Measurements from ENCODE around the gene TTLL6. TPM values are rescaled to one million over a fixed set of nuclear protein-coding genes. Genes with fewer than 3 reads are reported as not detected.
"Not testable (repeated sequence)": the region's sequence is repeated elsewhere in the genome, so short reads cannot be mapped to it uniquely, and the experiment has no call there.

The TTLL6 gene
- total RNA-seq, 4 donors from 2014 or later: 0.34 to 1.2 (median 0.89) TPM

DNA sequence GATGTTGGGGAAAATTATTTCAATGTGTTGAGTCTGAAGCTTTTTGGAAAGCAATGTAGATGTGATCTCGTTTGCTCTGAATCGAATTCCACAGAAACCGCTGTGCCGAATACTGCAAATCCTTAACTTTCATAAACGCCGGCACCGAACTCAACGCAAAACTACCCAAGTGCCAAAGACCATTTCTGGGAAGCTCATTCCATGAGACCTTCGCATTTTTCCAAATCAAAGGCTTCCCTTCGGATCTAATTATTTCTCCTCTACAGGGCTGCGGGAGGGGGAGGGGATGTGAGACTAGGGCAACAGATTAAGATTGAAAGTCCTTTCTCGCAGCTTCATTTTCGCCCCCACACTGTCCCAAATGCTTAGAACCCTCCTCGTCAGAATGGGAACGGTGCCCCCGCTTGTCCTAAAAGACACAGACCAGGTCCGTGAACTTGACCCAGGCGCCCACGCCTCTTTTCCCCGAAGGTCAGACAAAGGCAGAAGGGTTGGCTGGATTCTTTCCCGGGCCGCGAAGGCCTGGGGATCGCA is 98.7 kb downstream of the TTLL6 start:
- Histone ChIP-seq H3K27me3 (peaks cover 59% of the 10 kb centered on the region), H3K9me3 (no peaks in the 10 kb centered on the region), H3K36me3 (no peaks in the 10 kb centered on the region), H3K4me1 (peaks cover 0 to 9% of the 10 kb centered on the region in 2 donors), H3K4me3 (replicated peaks in 1 of 3) (no peak overlapping the region), H3K27ac (no peak overlapping the region)
- no peak for TF ChIP-seq POLR2A (IDR thresholded peaks at IDR 0.05)
- TF ChIP-seq CTCF (IDR thresholded peaks at IDR 0.05): no peak
- intact Hi-C loops (cut with DNase I): no loop called here
- DNase-seq: no peak
- WGBS, 2 donors: 17 to 18% methylated on average over 18 to 24 of the region's 24 CpGs

- H3K9me3 ChIP-seq: no peaks in the 10 kb centered on the region
- peaks cover 0 to 8% of the 10 kb centered on the region in 2 donors for H3K4me1 ChIP-seq
- 10 to 17% methylated on average over 10 of the region's 10 CpGs for WGBS, 2 donors
- TF ChIP-seq POLR2A (IDR thresholded peaks at IDR 0.05) (no peak), CTCF (IDR thresholded peaks at IDR 0.05) (no peak)
- H3K27me3 ChIP-seq: peaks cover 54% of the 10 kb centered on the region
- no peak overlapping the region for H3K4me3 ChIP-seq (replicated peaks in 1 of 3)
- H3K36me3 ChIP-seq: no peaks in the 10 kb centered on the region
- intact Hi-C loops (cut with DNase I): no loop called here
- DNase-seq: no peak
- no peak overlapping the region for H3K27ac ChIP-seq
Measured at GRCh38 chr17:48717367-48718226, 99.4 kb downstream of the TTLL6 start.

- H3K4me3 ChIP-seq (replicated peaks in 1 of 3); H3K36me3 ChIP-seq; DNase-seq; intact Hi-C loops (cut with DNase I); H3K4me1 ChIP-seq; H3K9me3 ChIP-seq; H3K27ac ChIP-seq: not testable (repeated sequence)
- WGBS, 2 donors: 57 to 71% methylated on average over 3 of the region's 3 CpGs
- H3K27me3 ChIP-seq: peaks cover 47% of the 10 kb centered on the region
Measured at GRCh38 chr17:48716549-48716948, 100.5 kb downstream of the TTLL6 start.

- intact Hi-C loops (cut with DNase I): no loop called here
- Histone ChIP-seq H3K4me3 (replicated peaks in 1 of 3) (no peak overlapping the region), H3K9me3 (no peaks in the 10 kb centered on the region), H3K27me3 (peaks cover 42% of the 10 kb centered on the region), H3K4me1 (peaks cover 0 to 8% of the 10 kb centered on the region in 2 donors), H3K27ac (no peak overlapping the region), H3K36me3 (no peaks in the 10 kb centered on the region)
- no peak for DNase-seq
- WGBS, 2 donors: 41 to 47% methylated on average over 5 of the region's 5 CpGs
- no peak for TF ChIP-seq CTCF (IDR thresholded peaks at IDR 0.05)
- no peak for TF ChIP-seq POLR2A (IDR thresholded peaks at IDR 0.05)
Measured at GRCh38 chr17:48715496-48716399, 101.3 kb downstream of the TTLL6 start.

MicroRNAs within 50 kb of the gene (microRNA counts, 767-probe panel; counts per million panel counts)
- 0 counts per million in 2 donors for microRNA hsa-miR-3185

Small RNAs within 50 kb of the gene (microRNA-seq; reads per million reads assigned to microRNA genes)
- not detected for gene MIR3185

Small RNAs within 50 kb of the gene (small RNA-seq; reads per million reads assigned to genes)
- gene COX6B1P2 (not detected), gene MIR3185 (not detected), gene RF02132 (not detected), gene RF02133 (not detected), gene RN7SL125P (not detected)

Other genes with a start within 250 kb of the TTLL6 start
- 1 to 10 TPM in 1 of 4 donors, under 1 TPM in 3; 0.67 to 1.2 (median 0.80) TPM for gene HOXB4, start 238.9 kb downstream of the TTLL6 start, total RNA-seq
- gene HOXB3, start 227.0 kb downstream of the TTLL6 start, total RNA-seq: 1 to 10 TPM; 1.5 to 6.7 (median 4.3) TPM
- gene HOXB5, start 223.4 kb downstream of the TTLL6 start, total RNA-seq: 1 to 10 TPM in 1 of 4 donors, under 1 TPM in 2, not detected in 1; 0.11 to 1.6 (median 0.49) TPM
- gene HOXB6, start 212.2 kb downstream of the TTLL6 start, total RNA-seq: 1 to 10 TPM in 2 of 4 donors, under 1 TPM in 2; 0.54 to 4.2 (median 1.3) TPM
- 1 to 10 TPM in 3 of 4 donors, not detected in 1; 1.0 to 2.8 (median 1.3) TPM for gene HOXB7, start 206.2 kb downstream of the TTLL6 start, total RNA-seq
- 1 to 10 TPM in 1 of 4 donors, not detected in 3; 1.4 TPM for gene HOXB8, start 201.9 kb downstream of the TTLL6 start, total RNA-seq
- gene HOXB9, start 190.9 kb downstream of the TTLL6 start, total RNA-seq: not detected
- gene PRAC1, start 94.7 kb downstream of the TTLL6 start, total RNA-seq: not detected
- gene PRAC2, start 94.0 kb downstream of the TTLL6 start, total RNA-seq: not detected
- gene HOXB13, start 88.5 kb downstream of the TTLL6 start, total RNA-seq: under 1 TPM in 1 of 4 donors, not detected in 3; 0.27 TPM
- 100 to 1,000 TPM; 111 to 163 (median 139) TPM for gene CALCOCO2, start 13.8 kb upstream of the TTLL6 start, total RNA-seq
- gene ATP5MC1, start 75.6 kb upstream of the TTLL6 start, total RNA-seq: 100 to 1,000 TPM in 2 of 4 donors, 10 to 100 TPM in 2; 48.6 to 317 (median 133) TPM
- 100 to 1,000 TPM in 2 of 4 donors, 10 to 100 TPM in 2; 80.9 to 103 (median 99.0) TPM for gene UBE2Z, start 91.2 kb upstream of the TTLL6 start, total RNA-seq
- gene SNF8, start 127.6 kb upstream of the TTLL6 start, total RNA-seq: 100 to 1,000 TPM in 1 of 4 donors, 10 to 100 TPM in 3; 64.9 to 150 (median 96.5) TPM
- not detected for gene GIP, start 151.4 kb upstream of the TTLL6 start, total RNA-seq
- under 1 TPM in 2 of 4 donors, not detected in 2; 0.33 to 0.94 TPM for gene IGF2BP1, start 180.2 kb upstream of the TTLL6 start, total RNA-seq

Measured in thyroid gland (tissue), 4 donors.